Germinal center (tissue), 1 donor: ENCODE data around the gene INSRR.

ENCODE experiments used
- DNase-seq: peaks from one replicate; pipeline ENCODE4 v3.0.0; 2012; ENCODE audit warnings: mixed read lengths, low spot score

INSRR gene

DNA sequence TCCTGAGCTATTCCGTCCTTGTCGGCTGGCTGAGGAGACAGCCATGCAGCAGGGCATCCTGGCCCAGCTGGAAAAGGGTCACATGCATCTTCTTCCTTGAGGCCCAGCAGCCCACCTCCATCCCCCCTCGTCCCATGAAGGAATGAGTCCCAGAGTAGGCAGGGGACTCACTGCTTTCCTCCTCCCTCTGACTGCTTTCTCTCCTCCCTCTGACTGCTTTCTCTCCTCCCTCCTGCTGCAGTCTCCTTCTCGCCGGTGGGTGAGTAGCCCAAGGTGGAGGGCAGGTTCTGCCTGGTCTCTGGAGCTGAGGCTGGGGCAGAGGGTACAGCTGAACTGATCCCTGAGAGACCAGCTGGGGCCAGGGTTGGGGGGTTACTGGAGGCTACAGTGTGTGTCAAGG lies 15.2 kb upstream of the INSRR start:
- DNase-seq, result no peak

GRCh38 chr1:156873659-156874058 lies 14.7 kb upstream of the INSRR start:
- DNase-seq, result no peak

- no peak for DNase-seq
Observed at GRCh38 chr1:156869455-156869854, 10.5 kb upstream of the INSRR start.

DNA sequence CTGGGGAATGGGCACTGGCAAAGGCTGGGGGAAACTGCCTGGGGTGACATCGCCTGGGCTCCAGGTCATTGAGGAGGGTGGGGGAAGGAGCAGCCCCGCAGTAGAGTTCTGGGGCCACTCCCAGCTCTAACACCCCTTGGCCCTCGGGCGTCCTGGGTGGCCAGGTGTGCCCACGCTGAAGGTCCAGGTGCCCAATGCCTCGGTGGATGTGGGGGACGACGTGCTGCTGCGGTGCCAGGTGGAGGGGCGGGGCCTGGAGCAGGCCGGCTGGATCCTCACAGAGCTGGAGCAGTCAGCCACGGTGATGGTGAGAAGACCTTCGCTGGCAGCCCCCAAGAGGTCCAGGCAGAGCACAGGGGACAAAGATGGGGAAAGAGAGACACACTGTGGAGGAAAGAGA lies 9.4 kb upstream of the INSRR start:
- DNase-seq, result no peak

GRCh38 chr1:156866249-156866909 lies 7.5 kb upstream of the INSRR start:
- DNase-seq, result no peak

GRCh38 chr1:156865865-156866248 lies 6.9 kb upstream of the INSRR start:
- no peak for DNase-seq

GRCh38 chr1:156865258-156865657 lies 6.3 kb upstream of the INSRR start:
- DNase-seq, result no peak

GRCh38 chr1:156864796-156865195 lies 5.9 kb upstream of the INSRR start:
- DNase-seq, result no peak

- DNase-seq, result no peak
Observed at GRCh38 chr1:156863631-156864030, 4.7 kb upstream of the INSRR start.

- no peak for DNase-seq
Observed at GRCh38 chr1:156862997-156863599, 4.2 kb upstream of the INSRR start.

GRCh38 chr1:156862584-156862983 lies 3.7 kb upstream of the INSRR start:
- no peak for DNase-seq

DNA sequence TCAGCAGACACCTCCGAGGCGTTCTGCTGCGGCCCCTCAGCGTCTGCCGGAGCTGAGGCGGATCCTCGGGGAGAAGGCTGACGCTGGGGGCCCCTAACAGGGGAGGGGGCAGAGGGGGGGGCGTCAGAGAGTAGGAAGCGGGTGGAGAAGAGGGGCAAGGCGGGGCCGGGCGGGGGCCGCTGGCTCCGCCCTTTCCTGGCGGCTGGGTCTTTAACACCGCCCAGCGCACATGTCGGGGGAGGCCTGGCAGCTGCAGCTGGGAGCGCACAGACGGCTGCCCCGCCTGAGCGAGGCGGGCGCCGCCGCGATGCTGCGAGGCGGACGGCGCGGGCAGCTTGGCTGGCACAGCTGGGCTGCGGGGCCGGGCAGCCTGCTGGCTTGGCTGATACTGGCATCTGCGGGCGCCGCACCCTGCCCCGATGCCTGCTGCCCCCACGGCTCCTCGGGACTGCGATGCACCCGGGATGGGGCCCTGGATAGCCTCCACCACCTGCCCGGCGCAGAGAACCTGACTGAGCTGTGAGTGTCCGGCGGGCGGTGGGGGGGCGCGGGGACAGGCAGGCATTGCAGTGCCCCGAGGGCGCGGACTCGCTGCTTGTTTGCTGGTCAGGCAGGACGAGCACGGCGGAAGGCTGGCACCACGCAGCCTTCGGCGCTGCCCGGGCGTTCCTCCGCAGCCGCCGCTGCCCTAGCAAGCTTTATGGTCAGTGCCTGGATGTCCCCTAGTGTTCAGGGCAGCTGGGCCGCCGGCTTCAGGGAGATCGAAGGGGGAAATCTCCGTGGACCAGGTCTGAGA lies 1.9 kb upstream of the INSRR start, which contains the start of gene NTRK1:
Gene NTRK1 (plus strand): TSS at position 238 of the 796 bp plus-strand sequence. CDS start 70 bp downstream, at position 308.
- peak; percentile 81 for DNase-seq

GRCh38 chr1:156860113-156860627 lies 1.3 kb upstream of the INSRR start:
- DNase-seq, result peak; percentile 73

DNA sequence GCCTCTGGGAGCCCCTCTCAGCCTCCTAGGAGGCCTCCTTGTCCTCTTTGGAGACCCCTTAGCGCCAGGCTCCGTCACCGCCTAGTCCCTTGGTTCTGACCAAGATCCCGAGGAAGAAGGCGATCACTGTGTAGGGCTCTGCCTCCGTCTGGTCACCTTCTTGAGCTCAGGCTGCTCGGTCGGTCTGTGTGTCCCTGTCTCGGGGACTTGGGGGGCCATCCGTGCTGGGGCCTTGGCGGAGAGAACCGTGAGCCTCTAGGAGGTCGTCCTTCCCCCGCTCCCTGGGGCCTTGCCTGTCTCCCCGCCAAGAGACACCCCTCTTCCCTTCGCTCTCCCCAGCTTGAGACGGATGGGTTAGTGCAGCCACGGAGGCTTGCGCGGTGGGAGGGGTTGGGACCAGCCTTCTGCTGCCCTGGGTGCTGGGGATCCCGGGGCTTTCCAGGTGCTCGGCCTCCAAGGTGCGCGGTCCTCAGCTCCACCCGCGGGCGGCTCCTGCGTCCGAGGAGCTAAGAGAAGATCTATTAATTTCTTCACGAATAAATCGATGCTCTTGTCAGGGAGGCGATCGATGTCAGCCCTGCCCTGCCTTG lies 701 bp upstream of the INSRR start:
- DNase-seq, result no peak

- no peak for DNase-seq
Observed at GRCh38 chr1:156858555-156858956, 361 bp downstream of the INSRR start.

GRCh38 chr1:156857532-156857931 lies 1.4 kb downstream of the INSRR start:
- DNase-seq, result no peak

DNA sequence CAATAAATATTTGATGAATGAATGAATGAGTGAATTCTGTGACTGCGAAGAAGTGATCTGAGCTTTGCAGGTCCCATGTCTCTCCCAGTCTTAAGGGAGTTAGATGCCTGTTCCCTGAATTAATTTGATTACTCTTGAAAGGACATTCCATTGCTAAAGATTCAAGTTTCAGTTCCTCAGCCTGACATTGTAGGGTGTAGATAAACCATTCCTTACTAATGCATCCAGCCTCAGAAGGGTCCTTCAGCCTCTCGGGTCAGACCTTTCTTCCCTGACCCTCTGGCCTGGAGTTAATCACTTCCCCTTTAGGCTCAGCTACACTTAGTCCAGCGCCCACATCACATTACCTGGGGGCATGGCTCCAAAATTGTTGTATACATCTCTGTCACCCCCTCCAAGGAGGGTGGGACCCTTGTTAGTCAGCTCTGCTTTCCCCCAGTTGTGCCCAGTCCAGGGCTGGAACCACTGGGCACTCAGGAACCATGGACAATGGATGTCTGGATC lies 2.6 kb downstream of the INSRR start:
- DNase-seq, result no peak

- DNase-seq, result no peak
Observed at GRCh38 chr1:156854634-156855033, 4.3 kb downstream of the INSRR start.

- no peak for DNase-seq
Observed at GRCh38 chr1:156853761-156854160, 5.2 kb downstream of the INSRR start.

- no peak for DNase-seq
Observed at GRCh38 chr1:156852418-156852874, 6.5 kb downstream of the INSRR start.

DNA sequence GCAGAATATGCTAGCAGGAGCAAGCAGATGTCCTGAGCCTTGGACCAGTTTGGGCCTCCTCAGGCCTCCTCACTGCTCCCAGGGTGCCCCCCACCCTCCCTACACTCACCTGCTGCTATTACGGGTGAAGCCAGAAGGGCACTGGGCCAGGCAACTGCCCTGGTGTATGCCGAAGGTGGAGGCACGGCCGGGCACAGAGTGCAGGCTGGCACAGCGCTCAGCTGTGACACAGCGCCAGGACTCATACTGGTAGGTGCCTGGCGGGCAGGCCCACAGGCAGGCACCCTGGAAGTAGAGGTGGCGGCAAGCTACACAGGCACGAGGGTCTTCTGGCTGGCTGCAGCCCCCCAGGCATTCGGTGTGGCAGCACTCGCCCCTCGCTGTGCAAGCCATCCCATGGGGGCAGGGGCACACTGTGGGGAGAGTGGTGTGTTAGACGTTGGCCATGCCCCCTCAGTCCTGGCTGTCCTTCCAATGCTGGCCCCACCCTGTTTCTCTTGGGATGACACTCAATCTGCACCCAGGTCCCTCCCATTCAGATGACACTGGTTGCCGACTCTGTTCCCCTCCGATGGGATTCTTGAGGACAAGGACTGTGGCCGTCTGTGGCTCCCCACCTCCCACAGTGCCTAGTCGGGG lies 7.0 kb downstream of the INSRR start:
- no peak for DNase-seq

DNA sequence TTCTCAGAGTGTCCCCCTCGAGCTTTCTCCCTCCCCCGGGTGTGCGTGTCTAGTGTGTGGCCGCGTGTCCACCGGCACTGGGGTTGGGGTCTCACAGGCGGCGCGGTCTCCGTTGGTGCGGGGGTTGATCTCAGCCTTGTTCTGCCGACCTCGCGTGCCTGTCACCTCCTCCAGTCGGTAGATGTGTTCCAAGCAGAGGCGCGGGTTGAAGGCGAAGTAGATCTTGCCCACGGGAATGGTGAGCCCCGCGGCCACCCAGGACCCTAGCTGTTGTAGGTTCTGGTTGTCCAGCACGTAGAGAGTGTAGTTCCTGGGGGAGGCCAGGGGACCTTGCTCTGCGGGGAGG lies 9.8 kb downstream of the INSRR start:
- no peak for DNase-seq
